Activated CD4-positive, alpha-beta T cell treated with anti-CD3 and anti-CD28 coated beads, Interleukin-2, amount 50 U/mL, for 1 hour (primary cell): Measurements from ENCODE around the gene PFN4.

Experiments used
- DNase-seq: peaks from one replicate; pipeline ENCODE4 v3.0.0-alpha.2; 2020

PFN4 gene

GRCh38 chr2:24076849-24077534, 46.1 kb downstream of the PFN4 start:
- no peak for DNase-seq

- DNase-seq: peak; percentile 100
These were observed 47.0 kb downstream of the PFN4 start, which contains the start of gene SF3B6 for GRCh38 chr2:24075915-24076848. Gene SF3B6, minus strand, starts transcription at chr2:24076326. Its CDS starts 97 bp downstream, at chr2:24076229.

- DNase-seq: no peak
These were observed 47.9 kb downstream of the PFN4 start for GRCh38 chr2:24075259-24075658.

GRCh38 chr2:24073816-24074215, 49.3 kb downstream of the PFN4 start:
- no peak for DNase-seq

GRCh38 chr2:24072259-24072658, 50.9 kb downstream of the PFN4 start:
- no peak for DNase-seq

- no peak for DNase-seq
These were observed 57.8 kb downstream of the PFN4 start for GRCh38 chr2:24065341-24065740.
